Kidney (tissue), 14 donors: ENCODE measurements around the gene LRPAP1. TPM values are rescaled to one million over a fixed set of nuclear protein-coding genes. Genes with fewer than 3 reads are reported as not detected.

Experiments
- DNase-seq, 5 donors: peaks; one replicate each; pipeline ENCODE4 v3.0.0-alpha.2; 2013 to 2020
- FAIRE-seq: peaks from 2 replicates; lab custom pipeline; 2012; peaks lifted over from hg19 to GRCh38; lab: Jason Lieb, UNC
- H3K27ac ChIP-seq, 2 donors: one replicate each; pipeline ENCODE4 v1.7.0; 2013; ENCODE audit warnings: low read depth in 2 of 2, low read length in 2 of 2, inconsistent platforms in 1 of 2
- H3K27me3 ChIP-seq: one replicate; pipeline ENCODE4 v1.7.1; 2013; ENCODE audit warnings: low read length, inconsistent platforms; ENCODE audit not compliant: control insufficient read depth, insufficient read depth
- H3K36me3 ChIP-seq, 3 donors: one replicate each; pipeline versions ENCODE4 v1.7.0 to v1.7.1; 2013; ENCODE audit warnings: low read length in 3 of 3, control low read depth in 1 of 3, inconsistent platforms in 1 of 3; ENCODE audit not compliant: insufficient read depth in 3 of 3, control insufficient read depth in 2 of 3
- H3K4me1 ChIP-seq, 3 donors: one replicate each; pipeline versions ENCODE4 v1.7.0 to v1.7.1; 2013; ENCODE audit warnings: low read length in 3 of 3, inconsistent platforms in 1 of 3, low read depth in 1 of 3; ENCODE audit not compliant: control insufficient read depth in 2 of 3, insufficient read depth in 2 of 3
- H3K4me3 ChIP-seq, 3 donors: one replicate each; pipeline versions ENCODE4 v1.7.0 to v1.8.1; 2013; ENCODE audit warnings: low read length in 3 of 3, control low read depth in 1 of 3, inconsistent platforms in 1 of 3
- H3K9ac ChIP-seq, 3 donors: one replicate each; pipeline versions ENCODE4 v1.7.0 to v1.7.1; 2013; ENCODE audit warnings: low read length in 3 of 3, control low read depth in 1 of 3, inconsistent platforms in 1 of 3
- H3K9me3 ChIP-seq, 3 donors: one replicate each; pipeline versions ENCODE4 v1.7.0 to v1.7.1; 2013; ENCODE audit warnings: low read length in 3 of 3, control low read depth in 1 of 3, inconsistent platforms in 1 of 3; ENCODE audit not compliant: control insufficient read depth in 2 of 3, insufficient read depth in 1 of 3
- intact Hi-C: fragments of 100-400 bp; cut with DNase I; formaldehyde crosslinking; loops from one replicate; pipeline ENCODE4 v1.11.1; 2022
- polyA plus RNA-seq: library from polyadenylated mRNA; stranded (reverse); fragments of 350-450 nt; fragmentation: Illumina TruSeq; extraction: RNeasy Lipid Tissue Mini Kit (QIAGEN cat#74804); gene quantifications from one replicate; pipeline ENCODE4 v1.2.3, GENCODE V29; 2014; ENCODE audit warnings: low read depth, low replicate concordance; ENCODE audit not compliant: insufficient read depth
- total RNA-seq: library from RNA; stranded (reverse); fragmentation: NEBNext Ultra II Directional; extraction: Animal tissue kit (Norgen Biotek cat#: 25700); gene quantifications from one replicate; pipeline ENCODE4 v1.2.1, GENCODE V29; 2021
- TF ChIP-seq, protein P1 (sequence below): IDR thresholded peaks from 3 replicates; pipeline ENCODE4 v1.5.1; 2012; ENCODE audit warnings: mild to moderate bottlenecking, moderate library complexity, borderline replicate concordance; ENCODE audit not compliant: insufficient read depth; ENCODE audit errors: extremely low read depth
- donor health status: control.
- donor health status: control.
- donor health status: control.
- donor health status: control.
- donor health status: control.
- donor health status: DM: yes; HTN: yes; CAD: no.
- donor health status: Normal renal cell carcinoma (clear cell type).

LRPAP1 gene
- total and polyA plus RNA-seq, 2 donors from 2014 or later = 204 to 373 TPM

DNA sequence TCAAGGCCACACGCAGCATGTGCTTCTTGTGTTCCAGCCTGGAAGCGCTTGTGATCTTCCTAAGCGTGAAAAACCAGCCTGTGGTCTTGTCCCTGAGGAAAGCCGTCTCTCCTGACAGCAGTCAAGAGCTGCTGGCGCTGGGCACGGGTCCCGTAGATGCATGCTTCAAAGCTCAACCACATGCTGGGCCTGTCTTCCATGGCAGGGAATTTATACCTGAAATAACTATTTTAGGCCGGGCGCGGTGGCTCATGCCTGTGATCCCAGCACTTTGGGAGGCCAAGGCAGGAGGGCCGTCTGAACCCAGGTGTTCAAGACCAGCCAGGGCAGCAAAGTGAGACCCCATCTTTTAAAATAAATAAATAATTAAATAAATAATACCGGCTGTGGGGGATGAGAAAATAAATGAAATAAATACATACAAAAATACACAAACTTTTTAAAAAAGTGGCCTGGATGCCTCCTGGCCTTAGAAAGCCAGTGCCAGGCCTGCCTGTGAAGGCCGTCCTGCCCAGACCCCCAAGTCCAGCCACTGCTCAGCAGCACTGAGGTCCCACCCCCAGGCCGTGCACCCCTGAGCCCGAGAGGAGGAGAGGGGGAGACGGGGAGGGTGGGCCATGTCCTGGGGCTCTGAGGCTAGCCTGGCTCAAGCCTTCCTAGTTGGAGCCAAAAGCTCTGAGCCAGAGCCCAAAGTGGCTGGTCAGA, 10.4 kb downstream of the LRPAP1 start:
- no peaks in the 10 kb centered on the region for H3K9me3 ChIP-seq
- no peaks in the 10 kb centered on the region for H3K4me1 ChIP-seq
- H3K4me3 ChIP-seq = no peak overlapping the region
- TF ChIP-seq, protein P1, sequence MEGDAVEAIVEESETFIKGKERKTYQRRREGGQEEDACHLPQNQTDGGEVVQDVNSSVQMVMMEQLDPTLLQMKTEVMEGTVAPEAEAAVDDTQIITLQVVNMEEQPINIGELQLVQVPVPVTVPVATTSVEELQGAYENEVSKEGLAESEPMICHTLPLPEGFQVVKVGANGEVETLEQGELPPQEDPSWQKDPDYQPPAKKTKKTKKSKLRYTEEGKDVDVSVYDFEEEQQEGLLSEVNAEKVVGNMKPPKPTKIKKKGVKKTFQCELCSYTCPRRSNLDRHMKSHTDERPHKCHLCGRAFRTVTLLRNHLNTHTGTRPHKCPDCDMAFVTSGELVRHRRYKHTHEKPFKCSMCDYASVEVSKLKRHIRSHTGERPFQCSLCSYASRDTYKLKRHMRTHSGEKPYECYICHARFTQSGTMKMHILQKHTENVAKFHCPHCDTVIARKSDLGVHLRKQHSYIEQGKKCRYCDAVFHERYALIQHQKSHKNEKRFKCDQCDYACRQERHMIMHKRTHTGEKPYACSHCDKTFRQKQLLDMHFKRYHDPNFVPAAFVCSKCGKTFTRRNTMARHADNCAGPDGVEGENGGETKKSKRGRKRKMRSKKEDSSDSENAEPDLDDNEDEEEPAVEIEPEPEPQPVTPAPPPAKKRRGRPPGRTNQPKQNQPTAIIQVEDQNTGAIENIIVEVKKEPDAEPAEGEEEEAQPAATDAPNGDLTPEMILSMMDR = no peak
- H3K36me3 ChIP-seq = peaks cover 2 to 63% (median 37%) of the 10 kb centered on the region in 3 donors
- no peak overlapping the region for H3K9ac ChIP-seq
- no peak overlapping the region for H3K27ac ChIP-seq
- H3K27me3 ChIP-seq = no peaks in the 10 kb centered on the region
- no peak for FAIRE-seq
- intact Hi-C loops = no loop called here
- DNase-seq = peak in 1 of 5 donors; percentile 61

DNA sequence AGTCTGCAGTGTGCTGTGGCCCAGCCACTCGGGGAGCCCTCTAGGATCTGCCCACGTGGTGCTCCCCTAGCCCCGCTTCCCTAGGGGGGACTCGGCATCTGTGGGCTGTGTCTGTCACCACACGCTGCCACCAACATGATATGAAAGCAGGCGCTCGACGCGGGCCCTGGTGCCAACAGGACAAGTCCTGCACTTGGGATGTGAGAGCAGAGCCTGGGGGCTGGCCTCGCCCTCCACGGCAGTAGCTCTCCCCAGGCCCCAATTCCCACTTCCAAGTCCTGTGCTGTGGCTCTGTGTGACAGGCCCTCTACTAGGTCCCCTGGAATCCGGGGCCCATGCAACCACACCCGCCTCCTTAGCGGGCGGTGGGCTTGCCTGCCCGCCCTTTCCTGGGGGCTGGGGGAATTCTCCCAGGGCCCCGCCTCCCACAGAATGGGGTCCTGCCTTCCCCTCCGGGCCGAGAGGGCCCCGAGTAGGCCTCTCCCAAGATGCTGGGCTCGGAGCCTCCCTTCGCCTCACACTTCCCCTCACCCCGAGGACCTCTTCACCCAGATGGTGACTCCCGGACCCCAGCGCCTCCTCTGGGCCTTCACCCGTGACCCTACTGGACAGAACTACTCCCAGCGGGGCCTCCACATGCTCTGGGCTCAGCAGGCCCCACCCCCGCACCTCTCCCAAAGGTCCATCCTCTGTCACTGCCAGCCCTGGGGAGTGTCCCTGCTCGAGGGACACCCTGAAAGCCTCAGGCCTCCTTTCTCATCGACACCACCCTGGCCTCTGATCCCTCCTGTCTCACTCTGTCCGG, 11.2 kb downstream of the LRPAP1 start:
- no peak overlapping the region for H3K9ac ChIP-seq
- peaks cover 2 to 66% (median 42%) of the 10 kb centered on the region in 3 donors for H3K36me3 ChIP-seq
- no peak overlapping the region for H3K4me3 ChIP-seq
- H3K27me3 ChIP-seq = no peaks in the 10 kb centered on the region
- FAIRE-seq (no peak), DNase-seq (peak in 1 of 5 donors; percentile 59)
- no peaks in the 10 kb centered on the region for H3K9me3 ChIP-seq
- no peaks in the 10 kb centered on the region for H3K4me1 ChIP-seq
- H3K27ac ChIP-seq = no peak overlapping the region
- intact Hi-C loops = no loop called here
- TF ChIP-seq, protein P1 = no peak

DNA sequence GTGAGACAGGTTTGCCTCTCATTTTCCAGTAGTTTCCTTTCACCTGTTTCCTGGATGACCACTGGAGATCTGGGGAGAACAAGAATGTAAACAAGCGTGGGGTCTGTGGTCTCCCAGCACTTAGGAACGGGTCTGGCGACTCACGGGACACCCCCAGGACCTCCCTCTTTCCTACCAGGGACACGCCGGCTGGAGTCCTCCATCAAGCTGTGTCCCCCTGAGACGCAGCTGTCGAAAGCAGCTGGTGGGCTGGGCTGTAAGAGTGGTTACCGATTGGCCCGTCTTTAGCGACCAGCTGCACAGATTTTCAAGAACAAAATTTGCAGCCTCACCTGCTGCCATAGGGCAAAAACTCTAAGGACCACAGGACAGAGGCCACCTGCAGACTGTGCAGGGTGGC, 11.9 kb downstream of the LRPAP1 start:
- intact Hi-C loops = no loop called here
- Histone ChIP-seq H3K9me3 (no peaks in the 10 kb centered on the region), H3K4me3 (no peak overlapping the region), H3K36me3 (peaks cover 2 to 74% (median 45%) of the 10 kb centered on the region in 3 donors), H3K9ac (no peak overlapping the region), H3K4me1 (no peaks in the 10 kb centered on the region), H3K27ac (no peak overlapping the region), H3K27me3 (no peaks in the 10 kb centered on the region)
- FAIRE-seq = no peak
- peak in 1 of 5 donors; percentile 33 for DNase-seq
- TF ChIP-seq, protein P1 = no peak
